HCT116 (cell line): ENCODE results near the gene KCNK1. TPM values are rescaled to one million over a fixed set of nuclear protein-coding genes. Genes with fewer than 3 reads are reported as not detected.
"Not testable (repeated sequence)": the region's sequence is repeated elsewhere in the genome, so short reads cannot be mapped to it uniquely, and the experiment has no call there.

Source experiments
- ATAC-seq: fragments of 200-7000 bp; cut with Tn5 transposase; 2 replicates; pipeline ENCODE4 v1.9.1; 2020; ENCODE audit warnings: mild to moderate bottlenecking, moderate library complexity
- BruUV-seq: library from RNA; stranded (reverse); fragments of 400-500 nt; replicated peaks from 2 replicates; lab custom pipeline; 2021; lab: Mats Ljungman, UMichigan
- CTCF ChIA-PET: fragments of 300-600 bp; sonication (Branson Sonifier 250); formaldehyde crosslinking; loops from one replicate; lab custom pipeline; 2021; ENCODE audit warnings: antibody characterized with exemption; lab: Charles Lee
- POLR2A ChIA-PET: fragments of 300-600, 350-600 bp; sonication (Branson Sonifier 250); formaldehyde crosslinking; loops from one replicate; lab custom pipeline; 2021; ENCODE audit warnings: antibody characterized with exemption; lab: Charles Lee
- RAD21 ChIA-PET, 2 experiments: fragments of 300-600 bp; sonication (Branson Sonifier 250); formaldehyde crosslinking; loops; one replicate each; lab custom pipeline; 2023; ENCODE audit warnings: low total read pairs in 2 of 2; ENCODE audit not compliant: uncharacterized antibody in 2 of 2, unreplicated experiment in 2 of 2, low non-redundant PET in 1 of 2; lab: Charles Lee
- DNase-seq: peaks from one replicate; pipeline ENCODE4 v3.0.0-alpha.2; 2010; ENCODE audit warnings: low read depth, low spot score
- H2AFZ ChIP-seq: fragments of 200-600 bp; shearing (Covaris generic), sonication (generic); 2 replicates; pipeline ENCODE4 v1.6.1; 2017; ENCODE audit warnings: low read depth, mixed run types, mixed read lengths, antibody characterized with exemption, low read length; ENCODE audit not compliant: poor library complexity, severe bottlenecking
- H3K27ac ChIP-seq: 2 replicates; pipeline ENCODE4 v1.5.1; 2012; ENCODE audit warnings: low read depth, low read length
- H3K27me3 ChIP-seq: fragments of 200-600 bp; sonication (generic); 2 replicates; pipeline ENCODE4 v1.6.1; 2016; ENCODE audit warnings: mixed run types, low read length, mixed read lengths; ENCODE audit not compliant: insufficient read depth
- H3K36me3 ChIP-seq, 2 experiments: fragments of 200-500 bp in 1 of 2; fragments of 200-600 bp in 1 of 2; sonication (Bioruptor generic) in 1 of 2; sonication (generic) in 1 of 2; 2 replicates each; pipeline versions ENCODE4 v1.5.1 to v1.6.1; 2014 to 2016; ENCODE audit warnings: low read length in 2 of 2, inconsistent platforms in 1 of 2, mixed read lengths in 1 of 2, mixed run types in 1 of 2; ENCODE audit not compliant: insufficient read depth in 2 of 2, control insufficient read depth in 1 of 2
- H3K4me1 ChIP-seq, 2 experiments: fragments of 200-600 bp in 1 of 2; sonication (generic) in 1 of 2; 2 replicates each; pipeline versions ENCODE4 v1.5.1 to v1.6.1; 2012 to 2017; ENCODE audit warnings: low read length in 2 of 2, inconsistent platforms in 1 of 2, mild to moderate bottlenecking in 1 of 2, mixed read lengths in 1 of 2, mixed run types in 1 of 2, moderate library complexity in 1 of 2; ENCODE audit not compliant: insufficient read depth in 2 of 2, control insufficient read depth in 1 of 2
- H3K4me2 ChIP-seq: fragments of 200-600 bp; sonication (generic); 2 replicates; pipeline ENCODE4 v1.6.1; 2017; ENCODE audit warnings: mixed run types, low read length, mixed read lengths
- H3K4me3 ChIP-seq, 2 experiments: fragments of 200-600 bp in 1 of 2; sonication (generic) in 1 of 2; replicated peaks in 1 of 2; 2 replicates each; pipeline ENCODE4 v1.5.1; 2011 to 2016; ENCODE audit warnings: low read length in 2 of 2, control low read depth in 1 of 2, low read depth in 1 of 2, mild to moderate bottlenecking in 1 of 2, mixed read lengths in 1 of 2, mixed run types in 1 of 2
- H3K79me2 ChIP-seq: fragments of 200-600 bp; sonication (generic); 2 replicates; pipeline ENCODE4 v1.6.1; 2017; ENCODE audit warnings: mild to moderate bottlenecking, mixed run types, low read length, moderate library complexity, mixed read lengths; ENCODE audit not compliant: insufficient read depth
- H3K9ac ChIP-seq: fragments of 200-600 bp; sonication (generic); 2 replicates; pipeline ENCODE4 v1.6.1; 2016; ENCODE audit warnings: low read length, mixed read lengths
- H3K9me2 ChIP-seq: fragments of 200-600 bp; sonication (generic), shearing (Covaris generic); 2 replicates; pipeline ENCODE4 v1.6.1; 2017; ENCODE audit warnings: mixed run types, mild to moderate bottlenecking, moderate library complexity; ENCODE audit not compliant: insufficient read depth
- H3K9me3 ChIP-seq, 2 experiments: fragments of 200-500 bp in 1 of 2; fragments of 200-600 bp in 1 of 2; sonication (Bioruptor generic) in 1 of 2; sonication (generic) in 1 of 2; 2 replicates each; pipeline ENCODE4 v1.6.1; 2014 to 2017; ENCODE audit warnings: low read length in 2 of 2, mixed read lengths in 2 of 2, inconsistent platforms in 1 of 2, low read depth in 1 of 2, mild to moderate bottlenecking in 1 of 2, mixed run types in 1 of 2, moderate library complexity in 1 of 2; ENCODE audit not compliant: control insufficient read depth in 1 of 2, insufficient read depth in 1 of 2
- H4K20me1 ChIP-seq: fragments of 200-600 bp; sonication (generic), shearing (Covaris generic); 2 replicates; pipeline ENCODE4 v1.6.1; 2017; ENCODE audit warnings: mixed run types, mild to moderate bottlenecking, moderate library complexity; ENCODE audit not compliant: insufficient read depth
- ATF3 ChIP-seq: IDR thresholded peaks from 2 replicates; pipeline ENCODE4 v1.6.1; 2012
- CTCF ChIP-seq, 3 experiments: fragments of 200-600 bp in 1 of 3; sonication (generic) in 1 of 3; IDR thresholded peaks in 2 of 3; conservative IDR thresholded peaks in 1 of 3; 2 replicates each; pipeline ENCODE4 v1.5.1; 2012 to 2017; ENCODE audit warnings: low read depth in 2 of 3, low read length in 2 of 3, antibody characterized with exemption in 1 of 3, borderline replicate concordance in 1 of 3, control low read depth in 1 of 3, mild to moderate bottlenecking in 1 of 3, mixed read lengths in 1 of 3, mixed run types in 1 of 3, moderate library complexity in 1 of 3; ENCODE audit not compliant: insufficient read depth in 1 of 3
- EGR1 ChIP-seq: IDR thresholded peaks from 2 replicates; pipeline ENCODE4 v1.6.1; 2012; ENCODE audit warnings: low read depth
- FOSL1 ChIP-seq: IDR thresholded peaks from 2 replicates; pipeline ENCODE4 v1.6.1; 2012; ENCODE audit warnings: low read depth
- POLR2A ChIP-seq: IDR thresholded peaks from 2 replicates; pipeline ENCODE4 v1.7.0; 2011; ENCODE audit warnings: borderline replicate concordance; ENCODE audit not compliant: insufficient read depth, insufficient read length; ENCODE audit errors: extremely low read depth
- REST ChIP-seq: IDR thresholded peaks from 2 replicates; pipeline ENCODE4 v1.6.1; 2012; ENCODE audit warnings: low read depth
- SIN3A ChIP-seq: IDR thresholded peaks from 2 replicates; pipeline ENCODE4 v1.6.1; 2012; ENCODE audit warnings: low read depth
- SRF ChIP-seq: IDR thresholded peaks from 2 replicates; pipeline ENCODE4 v1.6.1; 2012; ENCODE audit warnings: low read depth
- YY1 ChIP-seq: IDR thresholded peaks from 2 replicates; pipeline ENCODE4 v1.6.1; 2011; ENCODE audit warnings: low read length, low read depth, moderate library complexity, mild to moderate bottlenecking; ENCODE audit not compliant: insufficient replicate concordance; ENCODE audit errors: extremely low read depth
- ZBTB33 ChIP-seq: IDR thresholded peaks from 2 replicates; pipeline ENCODE4 v1.6.1; 2011; ENCODE audit warnings: mild to moderate bottlenecking, low read length, moderate library complexity; ENCODE audit not compliant: insufficient replicate concordance; ENCODE audit errors: extremely low read depth
- intact Hi-C: fragments of 100-400 bp; cut with micrococcal nuclease; formaldehyde crosslinking; loops from 2 replicates; pipeline ENCODE4 v1.10.0; 2022
- total RNA-seq: library from RNA; stranded (reverse); gene quantifications from one replicate; pipeline ENCODE4 v1.2.1, GENCODE V29; 2021; ENCODE audit not compliant: unreplicated experiment

The KCNK1 gene
- total RNA-seq, 1 experiment from 2014 or later: 28.4 TPM

- TF ChIP-seq ZBTB33: no peak
- no peak for TF ChIP-seq REST
- TF ChIP-seq EGR1: 0 out of 2 replicates have a peak, but pooled peaks have one; percentile 22
- TF ChIP-seq CTCF (IDR thresholded peaks at IDR 0.05 in 2 of 3, conservative IDR thresholded peaks at IDR 0.05 in 1 of 3; ENCODE audit: borderline replicate concordance in 1 of 3, insufficient read depth in 1 of 3, low read depth in 2 of 3, low read length in 2 of 3): no peak
- peak; percentile 89 for TF ChIP-seq SIN3A
- no peak for TF ChIP-seq POLR2A
- peak; percentile 85 for TF ChIP-seq FOSL1
- TF ChIP-seq ATF3: 0 out of 2 replicates have a peak, but pooled peaks have one; percentile 10
- no peak for TF ChIP-seq YY1
- TF ChIP-seq SRF: peak; percentile 41; the same call in 1 of the 2 replicates
Observed at GRCh38 chr1:233668725-233669294, 54.9 kb downstream of the KCNK1 start (continued).

- H3K4me3 ChIP-seq, CTCF ChIA-PET, DNase-seq, H3K9me2 ChIP-seq, H4K20me1 ChIP-seq, H3K27ac ChIP-seq, POLR2A ChIA-PET, H3K27me3 ChIP-seq, H3K4me2 ChIP-seq, intact Hi-C loops, H3K9me3 ChIP-seq, H3K79me2 ChIP-seq, RAD21 ChIA-PET, H3K36me3 ChIP-seq, BruUV-seq, H2AFZ ChIP-seq, H3K9ac ChIP-seq, ATAC-seq: not testable (repeated sequence)
- H3K4me1 ChIP-seq: peaks cover 6 to 29% of the 10 kb centered on the region in 2 experiments; a peak in 3 of 4 replicates
Observed at GRCh38 chr1:233670363-233670762, 56.5 kb downstream of the KCNK1 start.
